Uterus (tissue), 4 donors: ENCODE data around the gene SPINDOC. TPM values are rescaled to one million over a fixed set of nuclear protein-coding genes. Genes with fewer than 3 reads are reported as not detected.

Source experiments
- DNase-seq, 2 donors: peaks; one replicate each; pipeline ENCODE4 v3.0.0-alpha.2; 2019 to 2020
- H3K27ac ChIP-seq, 2 donors: fragments of 200-600 bp; sonication (generic); 1 replicate in 1 of 2; 2 replicates in 1 of 2; pipeline ENCODE4 v1.5.1; 2016 to 2018
- H3K27me3 ChIP-seq, 2 donors: fragments of 200-600 bp; sonication (generic); one replicate each; pipeline ENCODE4 v1.5.1; 2018 to 2019; ENCODE audit warnings: control low read depth in 1 of 2
- H3K36me3 ChIP-seq, 2 donors: fragments of 200-600 bp; sonication (generic); one replicate each; pipeline ENCODE4 v1.5.1; 2019; ENCODE audit warnings: control low read depth in 1 of 2
- H3K4me1 ChIP-seq, 2 donors: fragments of 200-600 bp; sonication (generic); one replicate each; pipeline ENCODE4 v1.5.1; 2018 to 2019; ENCODE audit warnings: control low read depth in 1 of 2
- H3K4me3 ChIP-seq, 2 donors: fragments of 200-600 bp; sonication (generic); 1 replicate in 1 of 2; 2 replicates in 1 of 2; pipeline ENCODE4 v1.5.1; 2018 to 2019; ENCODE audit warnings: mild to moderate bottlenecking in 1 of 2
- H3K9me3 ChIP-seq, 2 donors: fragments of 200-600 bp; sonication (generic); one replicate each; pipeline ENCODE4 v1.5.1; 2019; ENCODE audit warnings: control low read depth in 1 of 2
- POLR2A ChIP-seq, 2 donors: fragments of 450-650 bp; IDR thresholded peaks; one replicate each; pipeline ENCODE4 v1.6.1; 2016; ENCODE audit warnings: antibody characterized with exemption in 2 of 2, mild to moderate bottlenecking in 1 of 2, moderate library complexity in 1 of 2
- intact Hi-C: fragments of 100-400 bp; cut with DNase I; formaldehyde crosslinking; loops from one replicate; pipeline ENCODE4 v1.15.1; 2023; ENCODE audit warnings: low total_unique reads
- total RNA-seq, 4 donors: library from RNA; depleted of rRNA in 3 of 4; stranded (reverse); fragments of >200 nt in 3 of 4; gene quantifications; one replicate each; pipeline versions ENCODE4 v1.1.0 to v1.2.4, GENCODE V29; 2014 to 2023
- TF ChIP-seq, protein P1 (sequence below), 4 experiments: fragments of 200-600 bp in 2 of 4; fragments of 450-650 bp in 2 of 4; sonication (generic) in 2 of 4; IDR thresholded peaks; one replicate each; pipeline ENCODE4 v1.5.1; 2016 to 2019; ENCODE audit warnings: antibody characterized with exemption in 4 of 4, mild to moderate bottlenecking in 2 of 4, moderate library complexity in 1 of 4
- donor health status: DM: yes; HTN: yes; CAD: no.

The SPINDOC gene
- total RNA-seq, 4 donors from 2014 or later, result 1.3 to 28.7 (median 10.6) TPM

DNA sequence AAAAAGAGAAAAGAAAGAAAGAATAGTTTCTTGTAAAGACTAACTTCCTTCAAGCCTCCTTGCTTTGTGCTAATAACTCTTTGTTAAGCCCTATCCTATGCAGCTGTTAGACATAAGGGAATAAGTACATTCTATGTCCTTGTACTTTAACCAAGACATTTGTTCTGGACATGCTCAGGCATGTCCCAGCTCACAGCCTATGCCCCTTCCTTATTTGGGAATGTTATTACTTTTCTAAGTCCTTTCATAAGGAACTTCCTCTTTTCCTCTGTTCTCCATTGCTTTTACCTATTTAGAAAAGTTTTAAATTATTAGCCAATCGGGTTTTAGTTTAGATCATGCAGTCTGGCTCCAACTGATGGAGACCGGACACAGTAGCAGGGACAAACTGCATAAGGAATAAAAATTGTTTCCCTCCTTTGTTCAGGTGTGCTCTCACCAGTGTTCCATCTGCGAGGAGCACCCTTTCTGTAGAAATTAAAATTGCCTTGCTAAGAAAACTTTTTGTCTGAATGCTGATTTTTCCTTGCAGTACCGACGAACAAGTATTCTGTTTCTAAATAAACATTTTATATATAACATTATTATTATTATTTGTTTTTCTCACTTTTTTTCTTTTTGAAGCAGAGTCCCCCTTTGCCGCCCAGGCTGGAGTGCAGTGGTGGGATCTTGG lies 21.6 kb upstream of the SPINDOC start:
- Histone ChIP-seq H3K4me3 (no peak overlapping the region), H3K4me1 (no peaks in the 10 kb centered on the region), H3K36me3 (no peaks in the 10 kb centered on the region), H3K9me3 (no peaks in the 10 kb centered on the region), H3K27me3 (no peaks in the 10 kb centered on the region), H3K27ac (no peak overlapping the region)
- no peak for DNase-seq
- intact Hi-C loops, result no loop called here
- TF ChIP-seq, protein P1, sequence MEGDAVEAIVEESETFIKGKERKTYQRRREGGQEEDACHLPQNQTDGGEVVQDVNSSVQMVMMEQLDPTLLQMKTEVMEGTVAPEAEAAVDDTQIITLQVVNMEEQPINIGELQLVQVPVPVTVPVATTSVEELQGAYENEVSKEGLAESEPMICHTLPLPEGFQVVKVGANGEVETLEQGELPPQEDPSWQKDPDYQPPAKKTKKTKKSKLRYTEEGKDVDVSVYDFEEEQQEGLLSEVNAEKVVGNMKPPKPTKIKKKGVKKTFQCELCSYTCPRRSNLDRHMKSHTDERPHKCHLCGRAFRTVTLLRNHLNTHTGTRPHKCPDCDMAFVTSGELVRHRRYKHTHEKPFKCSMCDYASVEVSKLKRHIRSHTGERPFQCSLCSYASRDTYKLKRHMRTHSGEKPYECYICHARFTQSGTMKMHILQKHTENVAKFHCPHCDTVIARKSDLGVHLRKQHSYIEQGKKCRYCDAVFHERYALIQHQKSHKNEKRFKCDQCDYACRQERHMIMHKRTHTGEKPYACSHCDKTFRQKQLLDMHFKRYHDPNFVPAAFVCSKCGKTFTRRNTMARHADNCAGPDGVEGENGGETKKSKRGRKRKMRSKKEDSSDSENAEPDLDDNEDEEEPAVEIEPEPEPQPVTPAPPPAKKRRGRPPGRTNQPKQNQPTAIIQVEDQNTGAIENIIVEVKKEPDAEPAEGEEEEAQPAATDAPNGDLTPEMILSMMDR (IDR thresholded peaks at IDR 0.05), result no peak
- TF ChIP-seq POLR2A (IDR thresholded peaks at IDR 0.05), result no peak

DNA sequence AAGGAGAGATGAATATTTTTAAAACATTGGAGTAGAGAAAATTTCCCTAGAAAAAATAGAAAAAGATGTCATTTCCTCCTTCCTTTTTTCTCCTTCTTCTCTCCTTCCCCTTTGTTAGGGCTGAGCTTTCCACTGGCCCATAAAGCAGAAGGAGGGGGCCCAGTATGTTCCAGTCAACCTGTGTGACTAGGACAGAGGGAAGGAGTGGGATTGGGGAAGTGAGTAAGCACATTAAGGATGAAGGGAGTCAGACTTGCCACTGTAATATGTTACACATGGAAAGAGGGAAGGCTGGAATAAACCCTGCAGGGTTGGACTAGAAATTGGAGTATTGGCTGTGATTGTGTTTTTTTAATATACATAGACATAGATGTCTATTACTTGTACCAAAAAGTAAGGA lies 20.1 kb upstream of the SPINDOC start:
- Histone ChIP-seq H3K4me3 (no peak overlapping the region), H3K4me1 (no peaks in the 10 kb centered on the region), H3K27me3 (no peaks in the 10 kb centered on the region), H3K36me3 (no peaks in the 10 kb centered on the region), H3K27ac (no peak overlapping the region), H3K9me3 (no peaks in the 10 kb centered on the region)
- intact Hi-C loops, result no loop called here
- TF ChIP-seq POLR2A (IDR thresholded peaks at IDR 0.05), result no peak
- TF ChIP-seq, protein P1 (IDR thresholded peaks at IDR 0.05), result no peak
- no peak for DNase-seq

DNA sequence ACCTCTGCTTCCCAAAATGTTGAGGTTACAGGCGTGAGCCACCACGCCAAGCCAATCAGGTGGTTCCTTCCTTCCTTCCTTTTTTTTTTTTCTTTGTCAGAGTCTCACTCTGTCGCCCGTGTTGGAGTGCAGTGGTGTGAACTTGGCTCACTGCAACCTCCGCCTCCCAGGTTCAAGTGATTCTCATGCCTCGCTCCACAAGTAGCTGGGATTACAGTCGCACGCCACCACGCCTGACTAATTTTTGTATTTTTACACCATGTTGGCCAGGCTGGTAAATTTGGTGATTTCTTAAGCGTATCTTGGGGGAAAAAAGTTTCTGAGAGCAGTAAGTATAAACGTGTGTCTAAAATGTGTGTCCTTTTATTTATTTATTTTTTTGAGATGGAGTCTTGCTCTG lies 18.2 kb upstream of the SPINDOC start:
- TF ChIP-seq POLR2A (IDR thresholded peaks at IDR 0.05), result no peak
- TF ChIP-seq, protein P1 (IDR thresholded peaks at IDR 0.05), result no peak
- intact Hi-C loops, result no loop called here

DNA sequence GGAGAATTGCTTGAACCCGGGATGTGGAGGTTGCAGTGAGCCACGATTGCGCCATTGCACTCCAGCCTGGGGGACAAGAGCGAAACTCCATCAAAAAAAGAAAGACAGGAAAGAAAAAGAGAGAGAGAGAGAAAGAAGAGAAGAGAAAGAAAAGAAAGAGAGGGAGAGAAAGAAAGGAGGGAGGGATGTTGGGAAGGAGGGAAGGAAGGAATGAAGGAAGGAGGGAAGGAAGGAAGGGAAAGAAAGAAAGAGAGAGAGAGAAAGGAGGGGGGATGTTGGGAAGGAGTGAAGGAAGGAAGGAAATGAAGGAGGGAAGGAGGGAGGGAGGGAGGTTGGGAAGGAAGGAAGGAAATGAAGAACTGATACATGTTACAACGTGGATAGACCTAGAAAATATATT lies 12.3 kb upstream of the SPINDOC start:
- no peaks in the 10 kb centered on the region for H3K36me3 ChIP-seq
- intact Hi-C loops, result no loop called here
- H3K4me1 ChIP-seq, result no peaks in the 10 kb centered on the region
- no peaks in the 10 kb centered on the region for H3K27me3 ChIP-seq
- no peak overlapping the region for H3K27ac ChIP-seq
- DNase-seq, result no peak
- no peak overlapping the region for H3K4me3 ChIP-seq
- TF ChIP-seq, protein P1 (IDR thresholded peaks at IDR 0.05), result no peak
- TF ChIP-seq POLR2A (IDR thresholded peaks at IDR 0.05), result no peak
- H3K9me3 ChIP-seq, result no peaks in the 10 kb centered on the region

More for the DNA sequence above, 18.2 kb upstream of the SPINDOC start:
- Histone ChIP-seq H3K4me3 (no peak overlapping the region), H3K4me1 (no peaks in the 10 kb centered on the region), H3K27me3 (no peaks in the 10 kb centered on the region), H3K36me3 (no peaks in the 10 kb centered on the region), H3K27ac (no peak overlapping the region), H3K9me3 (no peaks in the 10 kb centered on the region)
- no peak for DNase-seq

DNA sequence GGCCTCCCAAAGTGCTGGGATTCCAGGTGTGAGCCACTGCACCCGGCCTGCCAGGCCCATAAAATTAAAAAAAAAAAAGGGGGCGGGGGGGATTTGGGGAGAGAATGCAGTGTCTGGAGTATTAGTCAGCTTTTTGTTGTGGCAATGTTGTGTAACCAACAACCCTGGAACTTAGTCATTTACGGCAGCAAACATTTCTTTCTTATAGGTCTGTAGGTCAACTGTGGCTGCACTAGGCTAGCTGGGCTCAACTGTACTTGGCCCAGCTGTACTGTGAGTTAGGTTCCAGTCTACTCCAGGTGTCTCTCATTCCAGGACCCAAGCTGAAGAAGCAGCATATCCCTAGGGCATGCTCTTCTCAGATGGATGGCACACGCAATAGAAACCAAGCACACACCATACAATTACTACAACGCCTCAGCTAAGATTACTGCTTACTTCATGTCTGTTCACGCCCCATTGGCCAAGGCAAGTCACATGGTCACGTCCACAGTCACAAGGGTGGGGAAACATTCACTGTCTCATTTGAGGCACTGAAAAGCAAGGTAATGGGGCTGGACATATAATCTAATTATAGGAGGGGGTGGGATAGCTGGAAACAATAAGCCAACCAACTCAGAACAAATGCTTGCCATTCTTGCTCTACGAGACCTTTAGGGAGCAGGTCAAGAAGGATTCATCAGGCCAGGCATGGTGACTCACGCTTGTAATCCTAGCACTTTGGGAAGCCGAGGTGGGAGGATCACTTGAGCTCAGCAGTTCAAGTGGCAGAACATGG lies 10.4 kb upstream of the SPINDOC start:
- Histone ChIP-seq H3K4me3 (no peak overlapping the region), H3K9me3 (no peaks in the 10 kb centered on the region), H3K4me1 (no peaks in the 10 kb centered on the region), H3K36me3 (no peaks in the 10 kb centered on the region), H3K27ac (no peak overlapping the region), H3K27me3 (no peaks in the 10 kb centered on the region)
- intact Hi-C loops, result no loop called here
- no peak for DNase-seq
- TF ChIP-seq, protein P1 (IDR thresholded peaks at IDR 0.05), result no peak
- TF ChIP-seq POLR2A (IDR thresholded peaks at IDR 0.05), result no peak
